HepG2 (cell line): ENCODE results near the gene ARHGAP32. TPM values are rescaled to one million over a fixed set of nuclear protein-coding genes. Genes with fewer than 3 reads are reported as not detected.

Source experiments
- ATAC-seq: fragments of 200-7000 bp; cut with Tn5 transposase; 3 replicates; pipeline ENCODE4 v1.9.1; 2020; ENCODE audit warnings: mild to moderate bottlenecking, moderate library complexity
- BruUV-seq: library from RNA; stranded (reverse); fragments of 400-500 nt; replicated peaks from 2 replicates; lab custom pipeline; 2021; lab: Mats Ljungman, UMichigan
- CTCF ChIA-PET: fragments of 300-600 bp; formaldehyde crosslinking; extraction: SDS; loops from one replicate; lab custom pipeline; 2021; ENCODE audit warnings: low total read pairs, inconsistent platforms, low intra/inter-chr PET ratio; lab: Yijun Ruan, JAX
- POLR2A ChIA-PET: fragments of 350-600 bp; sonication (Branson Sonifier 250); formaldehyde crosslinking; loops from one replicate; lab custom pipeline; 2020; ENCODE audit warnings: antibody characterized with exemption, inconsistent platforms; lab: Yijun Ruan, JAX
- DNase-seq: peaks from one replicate; pipeline ENCODE4 v3.0.0-alpha.2; 2015; ENCODE audit warnings: low spot score
- FAIRE-seq: peaks from 3 replicates; lab custom pipeline; 2011; peaks lifted over from hg19 to GRCh38; lab: Jason Lieb, UNC
- H2AFZ ChIP-seq: one replicate; pipeline ENCODE4 v1.6.1; 2011; ENCODE audit warnings: low read length, inconsistent platforms
- H3K27ac ChIP-seq: fragments of 300-600 bp; 3 replicates; pipeline ENCODE4 v1.8.0; 2011; ENCODE audit warnings: mixed run types, mild to moderate bottlenecking, mixed read lengths, low read length, inconsistent platforms; ENCODE audit not compliant: insufficient read depth; ENCODE audit errors: extremely low read length
- H3K27me3 ChIP-seq, 2 experiments: fragments of 200-600 bp in 1 of 2; 2 replicates in 1 of 2; 3 replicates in 1 of 2; pipeline versions ENCODE4 v1.6.0 to v1.8.0; 2011; ENCODE audit warnings: low read length in 2 of 2, mild to moderate bottlenecking in 2 of 2, moderate library complexity in 2 of 2, inconsistent platforms in 1 of 2; ENCODE audit not compliant: insufficient read depth in 2 of 2, control insufficient read depth in 1 of 2
- H3K36me3 ChIP-seq, 2 experiments: fragments of 200-600 bp in 1 of 2; replicated peaks in 1 of 2; 2 replicates in 1 of 2; 3 replicates in 1 of 2; pipeline versions ENCODE4 v1.5.1 to v1.8.0; 2011; ENCODE audit warnings: low read length in 2 of 2, inconsistent platforms in 1 of 2; ENCODE audit not compliant: insufficient read depth in 2 of 2, control insufficient read depth in 1 of 2
- H3K4me1 ChIP-seq: 2 replicates; pipeline ENCODE4 v1.5.1; 2012; ENCODE audit warnings: low read length, inconsistent platforms; ENCODE audit not compliant: insufficient read depth
- H3K4me2 ChIP-seq: 2 replicates; pipeline ENCODE4 v1.6.0; 2011; ENCODE audit warnings: low read depth, low read length, inconsistent platforms
- H3K4me3 ChIP-seq, 3 experiments: fragments of 200-600 bp in 1 of 3; sonication (generic), shearing (Covaris generic) in 1 of 3; replicated peaks in 1 of 3; 2 replicates each; pipeline ENCODE4 v1.5.1; 2011 to 2016; ENCODE audit warnings: low read length in 3 of 3, inconsistent platforms in 2 of 3, low read depth in 2 of 3, mild to moderate bottlenecking in 2 of 3, control low read depth in 1 of 3, mixed read lengths in 1 of 3; ENCODE audit not compliant: insufficient read depth in 1 of 3
- H3K79me2 ChIP-seq: one replicate; pipeline ENCODE4 v1.6.1; 2011; ENCODE audit warnings: low read length, inconsistent platforms; ENCODE audit not compliant: insufficient read depth
- H3K9ac ChIP-seq: 2 replicates; pipeline ENCODE4 v1.6.0; 2011; ENCODE audit warnings: mild to moderate bottlenecking, low read depth, low read length, inconsistent platforms; ENCODE audit not compliant: insufficient read depth
- H3K9me3 ChIP-seq: 2 replicates; pipeline ENCODE4 v1.5.1; 2012; ENCODE audit warnings: mild to moderate bottlenecking, low read length
- H4K20me1 ChIP-seq: 2 replicates; pipeline ENCODE4 v1.6.0; 2011; ENCODE audit warnings: inconsistent platforms, mild to moderate bottlenecking, low read length, moderate library complexity; ENCODE audit not compliant: insufficient read depth
- ASH2L ChIP-seq: fragments of 300-600, 200-600 bp; sonication (generic); IDR thresholded peaks from 2 replicates; pipeline ENCODE4 v1.7.0; 2017; ENCODE audit warnings: low read depth, mild to moderate bottlenecking, moderate library complexity, mixed read lengths, low read length; ENCODE audit not compliant: insufficient read length
- BRD4 ChIP-seq: sonication (generic); formaldehyde crosslinking; IDR thresholded peaks from 2 replicates; pipeline ENCODE4 v1.4.0; 2020; ENCODE audit warnings: missing genetic modification reagents
- CBFB ChIP-seq: sonication (generic); formaldehyde crosslinking; IDR thresholded peaks from 2 replicates; pipeline ENCODE4 v1.4.0; 2020; ENCODE audit warnings: missing genetic modification reagents
- DDIT3 ChIP-seq: sonication (generic); formaldehyde crosslinking; IDR thresholded peaks from 2 replicates; pipeline ENCODE4 v1.4.0; 2020; ENCODE audit warnings: mild to moderate bottlenecking, missing genetic modification reagents
- ETV6 ChIP-seq: sonication (generic); formaldehyde crosslinking; conservative IDR thresholded peaks from 2 replicates; pipeline ENCODE4 v1.4.0; 2020; ENCODE audit warnings: missing genetic modification reagents
- FOXA3 ChIP-seq: IDR thresholded peaks from 2 replicates; pipeline ENCODE4 v1.6.1; 2016; ENCODE audit warnings: missing genetic modification reagents, missing compliant biosample characterization
- HNRNPH1 ChIP-seq: fragments of 200-400 bp; formaldehyde crosslinking; optimal IDR thresholded peaks from 2 replicates; pipeline ENCODE3; 2017; ENCODE audit warnings: mild to moderate bottlenecking, low read depth, low read length
- HNRNPK ChIP-seq: fragments of 200-400 bp; formaldehyde crosslinking; IDR thresholded peaks from 2 replicates; pipeline ENCODE4 v1.6.1; 2018; ENCODE audit warnings: low read length, low read depth, moderate library complexity, mild to moderate bottlenecking; ENCODE audit not compliant: poor library complexity, severe bottlenecking
- TCF7L2 ChIP-seq: IDR thresholded peaks from 2 replicates; pipeline ENCODE4 v1.6.1; 2011; ENCODE audit warnings: mild to moderate bottlenecking, low read depth, low read length, moderate library complexity
- TOPORS ChIP-seq: sonication (generic); formaldehyde crosslinking; IDR thresholded peaks from 2 replicates; pipeline ENCODE4 v1.8.0; 2023; ENCODE audit warnings: mild to moderate bottlenecking, missing genetic modification reagents
- ZBTB7A ChIP-seq: sonication (generic); formaldehyde crosslinking; IDR thresholded peaks from 2 replicates; pipeline ENCODE4 v1.8.0; 2022; ENCODE audit warnings: mild to moderate bottlenecking, missing genetic modification reagents
- ZNF562 ChIP-seq: sonication (generic); formaldehyde crosslinking; IDR thresholded peaks from 2 replicates; pipeline ENCODE4 v1.8.0; 2022; ENCODE audit warnings: missing genetic modification reagents, borderline replicate concordance
- ZNF639 ChIP-seq: conservative IDR thresholded peaks from 2 replicates; pipeline ENCODE4 v1.6.1; 2018; ENCODE audit warnings: missing genetic modification reagents
- ZNF660 ChIP-seq: sonication (generic); formaldehyde crosslinking; IDR thresholded peaks from 2 replicates; pipeline ENCODE4 v1.5.1; 2020; ENCODE audit warnings: mild to moderate bottlenecking, low read depth, missing genetic modification reagents, borderline replicate concordance
- WGBS: methylation state at CpG from one replicate; pipeline ENCODE4 v1.1.6; 2017; ENCODE audit warnings: low lambda C conversion rate; 5-methylcytosine and 5-hydroxymethylcytosine counted together
- in situ Hi-C: cut with HindIII; loops from 2 replicates; pipeline ENCODE4 v1.10.0; 2017; ENCODE audit warnings: low pct_unique_long_range_greater_than_20kb; ENCODE audit not compliant: extremely low pct_ligation_motif_present
- intact Hi-C: fragments of 100-400 bp; cut with micrococcal nuclease; formaldehyde crosslinking; loops from one replicate; pipeline ENCODE4 v1.10.0; 2022; ENCODE audit not compliant: unreplicated experiment
- polyA plus RNA-seq, 8 experiments: library from polyadenylated mRNA; depleted of rRNA in 3 of 8; stranded (reverse) in 7 of 8; unstranded in 1 of 8; fragments of >200 nt; fragmentation: Illumina TruSeq in 4 of 8; extraction: Trizol in 4 of 8; gene quantifications; 2 replicates each; pipeline versions ENCODE4 v1.2.1 to v1.2.3, GENCODE V29; 2011 to 2016; ENCODE audit warnings: low read depth in 4 of 8, missing spikeins in 1 of 8, mixed read lengths in 1 of 8; ENCODE audit not compliant: insufficient read depth in 1 of 8
- total RNA-seq, 5 experiments: library from RNA; depleted of rRNA; stranded (reverse); fragments of >200 nt; fragmentation: Illumina TruSeq; extraction: Trizol; gene quantifications; 2 replicates each; pipeline ENCODE4 v1.2.3, GENCODE V29; 2016; ENCODE audit warnings: low read depth in 1 of 5

The ARHGAP32 gene
- total and polyA plus RNA-seq, 2 of the 13 experiments (the other 11 are each of a cell fraction or from before 2014, with no cell fraction given), result 6.3 to 8.2 TPM

GRCh38 chr11:129035244-129035643 is 156.9 kb downstream of the ARHGAP32 start:
- WGBS, result 95% methylated on average over 2 of the region's 2 CpGs
- ChIA-PET POLR2A (no interaction called here), CTCF (no interaction called here)
- Histone ChIP-seq H3K27ac (no peak overlapping the region), H3K79me2 (no peaks in the 10 kb centered on the region), H3K4me2 (no peak overlapping the region), H4K20me1 (no peaks in the 10 kb centered on the region), H3K4me3 (no peak overlapping the region), H3K27me3 (no peaks in the 10 kb centered on the region), H2AFZ (no peak overlapping the region), H3K4me1 (no peaks in the 10 kb centered on the region), H3K36me3 (0 out of 5 replicates have a peak, but pooled peaks cover 0 to 4% of the 10 kb centered on the region in 2 experiments), H3K9ac (no peak overlapping the region), H3K9me3 (no peaks in the 10 kb centered on the region)
- DNase-seq (no peak), ATAC-seq (no peak), FAIRE-seq (no peak)
- intact Hi-C loops (no loop called here), in situ Hi-C loops (no loop called here)
- BruUV-seq, result no TSS peak
- TF ChIP-seq TOPORS, result no peak
- no peak for TF ChIP-seq HNRNPK
- no peak for TF ChIP-seq ZBTB7A
- TF ChIP-seq DDIT3 (CRISPR knock-in tag), result no peak
- TF ChIP-seq CBFB (CRISPR knock-in tag), result no peak
- no peak for TF ChIP-seq BRD4
- no peak for TF ChIP-seq HNRNPH1
- no peak for TF ChIP-seq ZNF639 (CRISPR knock-in tag)
- no peak for TF ChIP-seq ASH2L
- TF ChIP-seq FOXA3 (CRISPR knock-in tag), result no peak
- TF ChIP-seq ZNF562 (CRISPR knock-in tag), result no peak
- TF ChIP-seq ZNF660 (CRISPR knock-in tag), result no peak
- no peak for TF ChIP-seq TCF7L2
- TF ChIP-seq ETV6, result no peak
